H9 (cell line): Measurements from ENCODE around the gene CENPO. TPM values are rescaled to one million over a fixed set of nuclear protein-coding genes. Genes with fewer than 3 reads are reported as not detected.

ENCODE experiments used
- DNase-seq: peaks from one replicate; pipeline ENCODE4 v3.0.0-alpha.2; 2017
- H2AFZ ChIP-seq: one replicate; pipeline ENCODE4 v1.6.1; 2013; ENCODE audit warnings: mild to moderate bottlenecking, low read length, control low read depth, moderate library complexity
- H2AK5ac ChIP-seq: 2 replicates; pipeline ENCODE4 v1.6.1; 2013; ENCODE audit warnings: low read length, control low read depth, mixed read lengths; ENCODE audit not compliant: insufficient read length
- H2BK120ac ChIP-seq: one replicate; pipeline ENCODE4 v1.6.1; 2013; ENCODE audit warnings: low read depth, mild to moderate bottlenecking, low read length, control low read depth, inconsistent platforms; ENCODE audit not compliant: poor library complexity, severe bottlenecking
- H2BK12ac ChIP-seq: 2 replicates; pipeline ENCODE4 v1.6.1; 2013; ENCODE audit warnings: low read length, control low read depth, mixed read lengths, low read depth; ENCODE audit not compliant: insufficient read length
- H2BK15ac ChIP-seq: 2 replicates; pipeline ENCODE4 v1.6.1; 2013; ENCODE audit warnings: low read depth, low read length, control low read depth
- H2BK20ac ChIP-seq: one replicate; pipeline ENCODE4 v1.6.1; 2013; ENCODE audit warnings: low read depth, mild to moderate bottlenecking, low read length, control low read depth, inconsistent platforms; ENCODE audit not compliant: poor library complexity, severe bottlenecking
- H2BK5ac ChIP-seq: 2 replicates; pipeline ENCODE4 v1.6.1; 2013; ENCODE audit warnings: low read length, control low read depth, mixed read lengths; ENCODE audit not compliant: insufficient read length
- H3K14ac ChIP-seq: 2 replicates; pipeline ENCODE4 v1.6.1; 2013; ENCODE audit warnings: low read length, control low read depth; ENCODE audit not compliant: insufficient read depth
- H3K18ac ChIP-seq: 2 replicates; pipeline ENCODE4 v1.6.1; 2013; ENCODE audit warnings: low read depth, mild to moderate bottlenecking, mixed read lengths, low read length, control low read depth; ENCODE audit not compliant: insufficient read length
- H3K23ac ChIP-seq: 2 replicates; pipeline ENCODE4 v1.6.1; 2013; ENCODE audit warnings: low read length, control low read depth, mixed read lengths, low read depth; ENCODE audit not compliant: insufficient read length
- H3K23me2 ChIP-seq: 2 replicates; pipeline ENCODE4 v1.6.1; 2013; ENCODE audit warnings: low read depth, mild to moderate bottlenecking, mixed read lengths, low read length, control low read depth; ENCODE audit not compliant: insufficient read length, poor library complexity, severe bottlenecking
- H3K27ac ChIP-seq: 2 replicates; pipeline ENCODE4 v1.5.1; 2013; ENCODE audit warnings: low read length, control low read depth, mixed read lengths, low read depth; ENCODE audit not compliant: insufficient read length
- H3K27me3 ChIP-seq: 2 replicates; pipeline ENCODE4 v1.6.1; 2013; ENCODE audit warnings: low read length, control low read depth, inconsistent platforms; ENCODE audit not compliant: insufficient read depth
- H3K4ac ChIP-seq: 2 replicates; pipeline ENCODE4 v1.6.1; 2013; ENCODE audit warnings: low read depth, mild to moderate bottlenecking, control low read depth, inconsistent platforms, low read length, moderate library complexity
- H3K4me1 ChIP-seq: 2 replicates; pipeline ENCODE4 v1.6.1; 2013; ENCODE audit warnings: low read length, control low read depth, inconsistent platforms; ENCODE audit not compliant: insufficient read depth
- H3K4me2 ChIP-seq: 2 replicates; pipeline ENCODE4 v1.6.1; 2013; ENCODE audit warnings: low read length, control low read depth, mixed read lengths; ENCODE audit not compliant: insufficient read length, insufficient read depth
- H3K56ac ChIP-seq: 2 replicates; pipeline ENCODE4 v1.6.1; 2013; ENCODE audit warnings: low read depth, mild to moderate bottlenecking, mixed read lengths, low read length, control low read depth; ENCODE audit not compliant: insufficient read length
- H3K79me1 ChIP-seq: 2 replicates; pipeline ENCODE4 v1.6.1; 2013; ENCODE audit warnings: low read depth, mild to moderate bottlenecking, moderate library complexity, low read length, control low read depth, inconsistent platforms; ENCODE audit not compliant: insufficient read depth, poor library complexity, severe bottlenecking
- H3K79me2 ChIP-seq: 2 replicates; pipeline ENCODE4 v1.6.1; 2013; ENCODE audit warnings: low read length, control low read depth, inconsistent platforms; ENCODE audit not compliant: insufficient read depth
- H3K9ac ChIP-seq: 2 replicates; pipeline ENCODE4 v1.6.1; 2013; ENCODE audit warnings: low read length, control low read depth, mixed read lengths; ENCODE audit not compliant: insufficient read length; ENCODE audit errors: extremely low read depth
- H3K9me3 ChIP-seq: one replicate; pipeline ENCODE4 v1.6.1; 2013; ENCODE audit warnings: low read depth, low read length, inconsistent platforms; ENCODE audit not compliant: control insufficient read depth
- H3T11ph ChIP-seq: one replicate; pipeline ENCODE4 v1.6.1; 2013; ENCODE audit warnings: mild to moderate bottlenecking, low read length, control low read depth, inconsistent platforms
- H4K20me1 ChIP-seq: one replicate; pipeline ENCODE4 v1.6.1; 2013; ENCODE audit not compliant: control insufficient read depth, insufficient read length, insufficient read depth
- H4K5ac ChIP-seq: 2 replicates; pipeline ENCODE4 v1.6.1; 2013; ENCODE audit warnings: low read depth, mild to moderate bottlenecking, mixed read lengths, low read length, control low read depth; ENCODE audit not compliant: insufficient read length
- H4K8ac ChIP-seq: replicated peaks from 2 replicates; pipeline ENCODE4 v1.6.1; 2013; ENCODE audit warnings: low read length, control low read depth, mixed read lengths, low read depth; ENCODE audit not compliant: insufficient read length
- H4K91ac ChIP-seq: 2 replicates; pipeline ENCODE4 v1.6.1; 2013; ENCODE audit warnings: low read depth, mild to moderate bottlenecking, moderate library complexity, mixed read lengths, low read length, control low read depth; ENCODE audit not compliant: insufficient read length
- H3K27ac Mint-ChIP-seq, 3 experiments: 2 replicates in 2 of 3; 3 replicates in 1 of 3; pipeline ENCODE4 v1.8.0; 2020 to 2021; ENCODE audit warnings: mixed read lengths in 3 of 3, mild to moderate bottlenecking in 1 of 3, moderate library complexity in 1 of 3
- H3K27me3 Mint-ChIP-seq: 2 replicates; pipeline ENCODE4 v1.8.0; 2021; ENCODE audit warnings: low read depth, mild to moderate bottlenecking, moderate library complexity, mixed read lengths
- H3K36me3 Mint-ChIP-seq, 3 experiments: 2 replicates in 2 of 3; 3 replicates in 1 of 3; pipeline ENCODE4 v1.8.0; 2020 to 2021; ENCODE audit warnings: low read depth in 3 of 3, mixed read lengths in 3 of 3; ENCODE audit not compliant: insufficient read depth in 1 of 3
- H3K4me1 Mint-ChIP-seq, 2 experiments: 2 replicates each; pipeline ENCODE4 v1.8.0; 2020; ENCODE audit warnings: mixed read lengths in 2 of 2
- H3K4me3 Mint-ChIP-seq, 2 experiments: 2 replicates in 1 of 2; 3 replicates in 1 of 2; pipeline ENCODE4 v1.8.0; 2020 to 2021; ENCODE audit warnings: mild to moderate bottlenecking in 2 of 2, mixed read lengths in 2 of 2, moderate library complexity in 1 of 2
- H3K9me3 Mint-ChIP-seq, 2 experiments: 2 replicates in 1 of 2; 3 replicates in 1 of 2; pipeline ENCODE4 v1.8.0; 2020; ENCODE audit warnings: mild to moderate bottlenecking in 2 of 2, mixed read lengths in 2 of 2, moderate library complexity in 1 of 2
- WGBS: extraction: QIAGEN DNeasy Blood & Tissue Kit; methylation state at CpG from one replicate; pipeline ENCODE4 v1.1.7; 2013; ENCODE audit warnings: missing lambda C conversion rate, low lambda C conversion rate, mixed read lengths; ENCODE audit not compliant: insufficient read length; ENCODE audit errors: extremely low coverage; 5-methylcytosine and 5-hydroxymethylcytosine counted together
- total RNA-seq: library from RNA; stranded (reverse); gene quantifications from 2 replicates; pipeline ENCODE4 v1.2.1, GENCODE V29; 2021
- TF ChIP-seq, protein P1 (sequence below): fragments of 200-600 bp; sonication (generic); conservative IDR thresholded peaks from 3 replicates; pipeline ENCODE4 v1.8.0; 2021; ENCODE audit warnings: antibody characterized with exemption, mild to moderate bottlenecking

CENPO gene
- total RNA-seq, 1 experiment from 2014 or later: 49.5 TPM

DNA sequence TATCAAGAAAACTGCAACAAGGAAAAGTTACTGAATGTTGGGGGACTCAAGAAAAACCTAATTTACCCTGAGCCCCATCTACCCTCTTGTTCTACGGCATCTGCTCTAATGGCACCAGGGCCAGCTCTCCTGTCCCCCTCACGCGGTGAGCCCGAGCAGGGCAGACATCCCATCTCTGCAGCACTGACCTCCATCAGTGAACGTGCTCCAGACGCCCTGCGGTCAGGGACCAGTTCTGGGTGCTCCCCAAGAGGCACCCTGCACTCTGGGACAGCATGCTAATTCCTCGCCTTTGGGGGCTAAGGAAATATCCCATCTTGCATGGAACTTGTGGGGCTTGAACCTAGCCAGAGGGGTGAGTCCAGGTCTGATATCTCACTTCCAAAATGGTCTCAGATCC, 43.0 kb downstream of the CENPO start:
- H3K36me3 Mint-ChIP-seq: peaks cover 44 to 48% (median 44%) of the 10 kb centered on the region in 3 experiments

More for the DNA sequence above, 43.0 kb downstream of the CENPO start:
- H3K27me3 ChIP-seq: no peaks in the 10 kb centered on the region
- Mint-ChIP-seq H3K27ac (no peak overlapping the region; a peak in 1 of 7 replicates), H3K4me1 (peaks cover 25 to 27% of the 10 kb centered on the region in 2 experiments), H3K4me3 (no peak overlapping the region), H3K9me3 (peaks cover 0 to 7% of the 10 kb centered on the region in 2 experiments; a peak in 3 of 5 replicates), H3K27me3 (no peaks in the 10 kb centered on the region; the same call in none of the 2 replicates)
- H4K20me1 ChIP-seq: no peaks in the 10 kb centered on the region
- no peak overlapping the region for H2BK120ac ChIP-seq
- H3K9ac ChIP-seq: no peak overlapping the region
- no peak overlapping the region for H3K18ac ChIP-seq
- H3K14ac ChIP-seq: no peak overlapping the region
- no peak overlapping the region for H3K4me2 ChIP-seq
- no peak overlapping the region for H4K91ac ChIP-seq
- TF ChIP-seq, protein P1, sequence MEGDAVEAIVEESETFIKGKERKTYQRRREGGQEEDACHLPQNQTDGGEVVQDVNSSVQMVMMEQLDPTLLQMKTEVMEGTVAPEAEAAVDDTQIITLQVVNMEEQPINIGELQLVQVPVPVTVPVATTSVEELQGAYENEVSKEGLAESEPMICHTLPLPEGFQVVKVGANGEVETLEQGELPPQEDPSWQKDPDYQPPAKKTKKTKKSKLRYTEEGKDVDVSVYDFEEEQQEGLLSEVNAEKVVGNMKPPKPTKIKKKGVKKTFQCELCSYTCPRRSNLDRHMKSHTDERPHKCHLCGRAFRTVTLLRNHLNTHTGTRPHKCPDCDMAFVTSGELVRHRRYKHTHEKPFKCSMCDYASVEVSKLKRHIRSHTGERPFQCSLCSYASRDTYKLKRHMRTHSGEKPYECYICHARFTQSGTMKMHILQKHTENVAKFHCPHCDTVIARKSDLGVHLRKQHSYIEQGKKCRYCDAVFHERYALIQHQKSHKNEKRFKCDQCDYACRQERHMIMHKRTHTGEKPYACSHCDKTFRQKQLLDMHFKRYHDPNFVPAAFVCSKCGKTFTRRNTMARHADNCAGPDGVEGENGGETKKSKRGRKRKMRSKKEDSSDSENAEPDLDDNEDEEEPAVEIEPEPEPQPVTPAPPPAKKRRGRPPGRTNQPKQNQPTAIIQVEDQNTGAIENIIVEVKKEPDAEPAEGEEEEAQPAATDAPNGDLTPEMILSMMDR: no peak
- H4K5ac ChIP-seq: no peak overlapping the region
- no peaks in the 10 kb centered on the region for H3K79me1 ChIP-seq
- no CpG with 5 or more reads among the region's 8 CpGs for WGBS
- no peaks in the 10 kb centered on the region for H3K9me3 ChIP-seq
- no peak overlapping the region for H2BK20ac ChIP-seq
- no peak overlapping the region for H2BK12ac ChIP-seq
- H2BK5ac ChIP-seq: no peak overlapping the region
- DNase-seq: no peak
- no peaks in the 10 kb centered on the region for H3K79me2 ChIP-seq
- no peak overlapping the region for H2AK5ac ChIP-seq
- H3K23ac ChIP-seq: no peak overlapping the region
- H3K27ac ChIP-seq: no peak overlapping the region
- no peaks in the 10 kb centered on the region for H3K23me2 ChIP-seq
- no peak overlapping the region for H3K4ac ChIP-seq
- no peak overlapping the region for H4K8ac ChIP-seq
- no peak overlapping the region for H3K56ac ChIP-seq
- H2BK15ac ChIP-seq: no peak overlapping the region
- H3K4me1 ChIP-seq: peaks cover 2% of the 10 kb centered on the region; the same call in 1 of the 2 replicates
- no peak overlapping the region for H2AFZ ChIP-seq
- no peak overlapping the region for H3T11ph ChIP-seq
